Suprapubic skin (tissue), 4 donors: Measurements from ENCODE around the gene IL12B.

ENCODE experiments used
- CTCF ChIP-seq, 2 donors: fragments of 200-600 bp in 1 of 2; fragments of 450-650 bp in 1 of 2; sonication (generic) in 1 of 2; IDR thresholded peaks; one replicate each; pipeline ENCODE4 v1.5.1; 2016 to 2019; ENCODE audit warnings: antibody characterized with exemption in 2 of 2, mild to moderate bottlenecking in 1 of 2, moderate library complexity in 1 of 2
- EP300 ChIP-seq: sonication (generic); formaldehyde crosslinking; IDR thresholded peaks from one replicate; pipeline ENCODE4 v1.6.1; 2017; ENCODE audit warnings: antibody characterized with exemption
- POLR2A ChIP-seq, 2 donors: fragments of 450-650 bp; IDR thresholded peaks; one replicate each; pipeline ENCODE4 v1.6.1; 2017; ENCODE audit warnings: antibody characterized with exemption in 2 of 2, mild to moderate bottlenecking in 2 of 2, moderate library complexity in 2 of 2
- POLR2AphosphoS5 ChIP-seq, 3 donors: sonication (generic); formaldehyde crosslinking; IDR thresholded peaks; one replicate each; pipeline ENCODE4 v1.6.1; 2017; ENCODE audit warnings: antibody characterized with exemption in 3 of 3

DNA sequence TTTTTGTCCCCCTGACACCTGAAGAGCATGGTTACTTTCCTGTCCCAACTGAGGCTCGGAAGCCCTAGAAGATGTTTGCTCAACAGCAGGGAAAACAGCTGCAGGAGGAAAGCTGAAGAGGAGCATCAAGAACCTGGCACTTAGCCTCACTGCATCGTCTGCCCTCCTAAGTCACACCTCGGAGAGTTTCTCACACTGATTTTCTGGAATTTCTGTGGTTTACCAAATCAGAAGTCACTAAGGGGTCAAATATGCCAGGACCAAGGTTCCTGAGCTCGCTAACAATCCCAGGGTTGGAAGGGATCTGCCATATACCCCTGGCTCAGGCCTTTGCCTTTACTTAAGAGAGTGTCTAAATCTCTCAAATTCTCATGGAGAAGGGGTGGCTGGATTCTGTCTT is 5.3 kb downstream of the IL12B start:
- no peak for TF ChIP-seq CTCF (IDR thresholded peaks at IDR 0.05)
- TF ChIP-seq POLR2AphosphoS5 (IDR thresholded peaks at IDR 0.05) = no peak
- TF ChIP-seq EP300 = no peak
- TF ChIP-seq POLR2A (IDR thresholded peaks at IDR 0.05) = no peak
